ENCODE results near the gene KCNS1.
"Not testable (repeated sequence)": the region's sequence is repeated elsewhere in the genome, so short reads cannot be mapped to it uniquely, and the experiment has no call there.

Gene KCNS1

GRCh38 chr20:45100563-45101245 is at the start of gene KCNS1:
KCNS1 (minus strand) TSS chr20:45101127; CDS start chr20:45099236, 1,891 bp downstream.
- no peak for DNase-seq (ENCODE audit: low read depth, low spot score)

GRCh38 chr20:45149062-45149461 is 48.1 kb upstream of the KCNS1 start:
- no peak for DNase-seq (ENCODE audit: low read depth, low spot score)

DNA sequence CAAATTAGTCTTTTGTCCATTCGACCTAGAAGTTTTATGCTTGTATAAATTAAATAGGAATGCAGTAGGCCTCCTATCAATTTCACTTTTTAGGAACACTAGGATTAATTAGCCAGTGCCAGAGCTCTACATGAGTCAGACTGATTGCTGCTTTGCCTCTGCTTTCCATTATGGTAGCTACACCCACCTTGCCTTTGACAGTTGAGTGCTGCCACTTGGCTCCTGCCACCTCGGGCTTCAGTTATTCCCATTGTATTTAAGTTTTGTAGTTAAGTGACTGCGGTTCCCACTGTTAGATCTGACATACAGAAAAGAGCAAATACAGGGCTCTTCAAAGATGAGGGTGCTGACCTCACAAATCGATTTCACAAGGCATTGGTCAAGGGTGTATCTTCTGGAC is 39.9 kb upstream of the KCNS1 start:
- no peak for DNase-seq (ENCODE audit: low read depth, low spot score)

- DNase-seq (ENCODE audit: low read depth, low spot score) = not testable (repeated sequence)
These were observed 38.9 kb upstream of the KCNS1 start for GRCh38 chr20:45139733-45140375.

DNA sequence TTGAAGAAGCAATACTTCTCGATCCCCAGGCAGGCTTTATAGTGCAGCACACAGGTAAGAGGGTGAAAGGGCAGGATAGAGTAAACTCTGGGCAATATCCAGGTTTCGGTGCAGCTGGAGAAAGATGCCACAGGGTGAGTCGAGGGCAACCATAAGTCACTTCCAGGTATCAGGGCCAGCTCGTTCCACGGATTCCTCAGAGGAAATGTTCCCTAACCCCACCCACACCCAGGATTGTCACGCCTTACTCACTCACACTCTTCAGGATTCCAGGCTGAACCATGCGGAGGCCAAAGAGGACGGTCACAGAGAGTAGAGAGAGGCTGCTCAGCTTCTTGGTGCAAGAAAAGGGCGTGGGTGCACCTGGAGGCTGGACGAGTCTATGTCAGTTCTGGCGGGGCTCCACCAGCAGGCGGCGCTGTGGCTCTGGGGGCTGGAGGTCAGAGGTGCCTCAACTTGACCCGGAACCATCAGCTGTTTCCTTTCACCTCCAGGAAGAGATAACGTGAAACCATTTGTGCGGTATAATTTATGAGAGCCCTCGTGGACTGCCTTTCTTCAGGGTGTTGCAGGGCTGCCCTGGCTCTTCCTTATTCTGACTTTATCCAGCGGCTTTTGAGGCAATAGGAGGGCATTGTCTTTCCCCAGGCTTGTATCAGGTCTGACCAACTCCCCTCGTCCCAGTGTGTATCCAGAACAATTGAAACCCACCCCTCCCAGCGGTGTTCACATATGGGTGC is 37.8 kb upstream of the KCNS1 start:
- peak; percentile 38 for DNase-seq (ENCODE audit: low read depth, low spot score)

GRCh38 chr20:45136911-45137310 is 36.0 kb upstream of the KCNS1 start:
- DNase-seq (ENCODE audit: low read depth, low spot score) = no peak

DNA sequence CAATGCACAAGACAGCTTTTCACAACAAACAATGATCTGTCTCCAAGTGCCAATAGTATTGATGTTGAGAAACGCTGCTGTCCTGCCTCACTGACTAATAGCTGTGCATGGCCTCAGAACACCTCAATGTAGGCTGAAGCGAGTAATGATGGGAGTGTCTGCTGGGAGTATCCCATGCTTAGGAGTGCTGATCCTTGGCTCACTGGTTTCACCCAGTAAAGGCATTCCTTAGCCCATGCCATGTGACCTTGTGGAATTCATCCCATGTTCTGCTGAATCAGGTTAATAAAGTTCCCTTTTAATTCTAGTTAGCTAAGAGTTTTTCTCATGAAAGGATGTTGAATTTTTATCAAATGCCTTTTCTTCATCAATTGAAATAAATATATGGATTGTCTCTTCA is 27.2 kb upstream of the KCNS1 start:
- no peak for DNase-seq (ENCODE audit: low read depth, low spot score)

DNA sequence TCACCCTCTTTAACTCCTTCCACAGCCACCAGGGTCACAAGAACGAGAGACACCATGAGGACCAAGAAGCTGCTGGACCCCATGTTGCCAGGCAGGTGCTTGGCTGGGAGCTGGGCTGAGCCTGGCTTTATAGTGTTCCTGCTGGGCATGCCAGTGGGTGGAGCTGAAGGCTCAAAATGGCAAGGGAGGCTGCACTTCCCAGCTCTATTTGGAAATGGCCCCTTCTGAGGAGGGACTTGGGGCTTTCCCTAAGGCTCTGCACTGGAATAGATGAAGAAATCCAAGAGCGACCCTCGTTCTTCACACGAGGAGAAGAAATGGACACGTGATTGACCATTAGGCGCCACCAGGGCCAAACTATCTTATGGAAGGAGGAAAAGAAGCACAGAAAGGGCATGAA is 23.4 kb upstream of the KCNS1 start, which contains the start of gene WFDC12:
Gene WFDC12, minus strand, starts transcription at position 101 of the 400 bp plus-strand sequence. Its CDS starts 18 bp downstream, at position 83.
- DNase-seq (ENCODE audit: low read depth, low spot score) = no peak

DNA sequence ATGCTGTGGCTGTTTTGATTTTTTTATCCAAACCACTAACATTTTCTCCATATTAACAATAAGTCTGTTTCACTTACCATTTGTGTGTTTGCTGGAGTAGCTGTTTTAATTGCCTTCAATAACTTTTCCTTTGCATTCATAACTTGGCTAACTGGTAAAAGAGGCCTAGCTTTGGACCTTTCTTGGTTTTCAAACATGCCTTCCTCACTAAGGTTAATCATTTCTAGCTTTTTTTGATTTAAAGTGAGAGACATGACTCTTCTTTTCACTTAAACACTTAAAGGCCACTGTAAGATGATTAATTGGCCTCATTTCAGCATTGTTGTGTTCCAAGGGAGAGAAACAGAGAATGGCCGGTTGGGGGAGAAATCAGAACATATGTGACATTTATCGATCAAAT is 20.5 kb upstream of the KCNS1 start:
- DNase-seq (ENCODE audit: low read depth, low spot score) = no peak

GRCh38 chr20:45119556-45120266 is 18.8 kb upstream of the KCNS1 start:
- DNase-seq (ENCODE audit: low read depth, low spot score) = no peak

DNA sequence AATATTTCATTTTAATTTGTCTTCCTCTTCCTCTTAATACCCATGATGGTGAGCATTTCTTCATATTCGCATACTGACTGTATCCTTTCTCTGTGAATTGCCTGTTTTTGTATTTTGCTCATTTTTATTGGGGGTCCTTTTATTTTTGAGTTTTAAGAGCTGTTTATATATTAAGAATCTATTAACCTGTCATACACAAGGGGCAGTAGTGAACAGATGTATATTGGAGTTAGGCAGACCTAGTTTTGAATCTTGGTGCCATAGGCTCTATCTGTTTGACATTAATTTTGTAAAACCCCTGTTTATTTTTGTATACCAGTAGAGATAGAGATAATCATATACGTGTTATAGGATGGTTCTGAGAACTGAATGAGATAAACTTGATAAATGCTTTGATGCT is 17.1 kb upstream of the KCNS1 start:
- DNase-seq (ENCODE audit: low read depth, low spot score) = no peak

DNA sequence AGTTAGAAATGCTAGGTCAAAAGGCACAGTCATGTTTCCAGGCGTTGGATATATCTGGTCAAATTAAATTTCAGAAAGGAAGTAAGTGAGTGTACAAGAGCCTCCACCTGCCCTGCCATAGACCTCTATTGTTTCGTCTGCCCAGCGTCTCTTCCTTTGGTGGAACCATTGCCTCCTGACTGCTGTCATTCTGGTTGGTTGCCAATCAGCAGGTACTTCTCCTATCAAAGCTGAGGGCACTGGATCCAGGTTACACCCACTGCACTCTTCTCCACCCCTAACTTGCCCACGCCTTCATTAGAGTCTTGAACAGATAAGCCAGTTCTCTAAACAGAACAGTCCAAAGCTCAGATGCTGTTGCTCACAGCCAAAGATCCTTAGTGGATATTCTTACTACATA is 16.7 kb upstream of the KCNS1 start:
- DNase-seq (ENCODE audit: low read depth, low spot score) = no peak

DNA sequence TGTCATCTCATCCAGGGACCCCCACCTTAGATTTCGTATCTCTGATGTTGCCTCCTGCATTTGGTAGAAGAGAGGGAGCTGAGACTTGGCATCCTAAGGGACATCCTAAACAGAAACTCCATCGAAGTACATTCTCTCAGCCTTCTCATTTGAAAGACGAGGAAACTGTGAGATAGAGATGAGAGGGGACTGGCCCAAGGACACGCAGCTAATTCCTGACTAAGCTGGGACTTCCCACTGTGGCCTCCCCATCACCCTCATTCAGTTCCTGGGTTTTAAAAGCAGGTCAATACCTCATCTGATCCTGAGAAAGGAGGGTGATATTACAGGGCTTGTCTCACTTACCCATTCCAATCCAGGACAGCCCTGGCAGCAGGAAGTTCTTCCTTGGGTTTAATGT is 14.9 kb upstream of the KCNS1 start:
- no peak for DNase-seq (ENCODE audit: low read depth, low spot score)

DNA sequence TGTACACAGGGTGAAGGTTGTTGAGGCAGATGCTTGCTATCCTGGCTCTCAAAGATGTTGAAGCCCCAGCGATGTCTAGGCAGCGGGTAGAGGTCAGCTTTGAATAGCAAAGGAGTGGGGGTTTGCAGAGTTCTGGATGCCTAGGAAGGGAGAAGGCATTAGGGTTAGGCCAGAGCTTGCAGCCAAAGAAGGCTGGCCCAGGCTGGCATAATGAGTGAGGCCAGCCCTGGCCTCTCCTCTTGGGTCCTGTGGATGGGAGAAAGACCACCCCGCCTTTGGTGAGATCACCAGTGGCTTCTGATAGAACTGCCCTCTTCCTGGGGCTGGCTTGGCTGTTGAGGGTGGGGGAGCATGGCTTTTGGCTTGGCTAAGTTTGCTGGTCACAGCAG is 14.5 kb upstream of the KCNS1 start:
- no peak for DNase-seq (ENCODE audit: low read depth, low spot score)

- no peak for DNase-seq (ENCODE audit: low read depth, low spot score)
These were observed 13.8 kb upstream of the KCNS1 start, which contains the start of gene WFDC5 for GRCh38 chr20:45114465-45115385. WFDC5 (minus strand) TSS chr20:45115174; CDS start chr20:45115083, 91 bp downstream.

- no peak for DNase-seq (ENCODE audit: low read depth, low spot score)
These were observed 12.9 kb upstream of the KCNS1 start for GRCh38 chr20:45113865-45114264.

DNA sequence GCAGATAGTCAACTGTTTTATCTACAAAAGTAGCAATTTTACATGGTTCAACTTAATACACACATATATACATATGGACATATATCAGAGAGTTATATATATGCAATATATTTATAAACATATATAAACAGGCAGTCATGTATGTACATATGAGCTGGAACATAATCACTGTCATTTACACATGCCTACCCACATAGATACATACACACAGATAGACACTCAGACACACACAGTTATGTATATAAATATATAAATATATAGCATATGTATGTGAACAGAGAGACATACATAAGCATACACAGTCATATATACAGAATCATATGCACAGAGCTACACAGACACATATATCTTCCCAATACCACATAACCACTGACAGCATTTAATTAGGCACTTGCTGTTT is 11.8 kb upstream of the KCNS1 start:
- DNase-seq (ENCODE audit: low read depth, low spot score) = no peak

GRCh38 chr20:45111799-45112471 is 11.0 kb upstream of the KCNS1 start:
- no peak for DNase-seq (ENCODE audit: low read depth, low spot score)

DNA sequence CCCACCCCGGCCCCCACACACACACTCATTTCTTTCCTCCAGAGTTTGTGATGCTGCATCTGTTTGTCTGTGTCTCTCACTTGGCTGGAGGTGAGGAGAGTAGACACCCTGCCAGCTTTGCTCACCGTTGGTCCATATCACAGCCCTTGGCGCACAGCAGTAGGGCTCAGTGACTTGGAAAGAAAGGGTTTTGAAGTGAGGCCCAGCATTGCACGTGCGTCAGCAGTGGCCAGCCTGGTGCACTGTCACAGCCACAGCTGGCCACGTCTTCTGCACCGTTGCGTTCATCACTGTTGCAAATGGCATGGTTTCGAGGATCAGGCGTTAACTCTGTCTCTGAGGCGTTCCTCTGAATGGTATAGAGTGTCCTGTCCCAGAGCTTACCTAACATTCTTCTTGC is 10.4 kb upstream of the KCNS1 start:
- no peak for DNase-seq (ENCODE audit: low read depth, low spot score)

DNA sequence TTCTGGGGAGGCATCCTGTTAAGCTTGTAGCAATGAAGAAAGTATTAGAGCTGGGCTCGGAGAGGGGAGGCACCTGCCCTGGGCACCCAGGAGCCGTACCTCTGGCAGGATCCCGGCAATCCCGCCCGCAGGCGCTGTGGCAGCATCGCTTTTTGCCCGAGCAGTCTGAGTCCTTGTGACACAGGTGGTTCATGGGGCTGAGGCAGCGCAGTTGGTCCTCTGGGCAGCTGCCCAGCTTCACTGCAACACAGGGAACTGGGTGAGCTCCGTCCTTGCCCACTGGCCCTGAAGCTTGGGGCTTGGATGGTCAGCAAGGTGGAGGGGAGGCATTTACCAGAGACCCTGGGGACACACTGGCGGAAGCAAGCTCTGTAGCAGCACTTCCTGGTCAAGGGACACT is 9.4 kb upstream of the KCNS1 start:
- DNase-seq (ENCODE audit: low read depth, low spot score) = no peak

Data from iPS DF 19.7 (cell line).